GM20431 (cell line): ENCODE data around the gene ANKRD28.

Experiments
- in situ Hi-C: fragments of 300-500 bp; cut with MseI, MboI; formaldehyde crosslinking; loops from one replicate; pipeline ENCODE4 v1.15.0; 2020; ENCODE audit warnings: low sequenced_read_pairs; ENCODE audit not compliant: unreplicated experiment

The ANKRD28 gene

GRCh38 chr3:15646851-15647511, 150.8 kb downstream of the ANKRD28 start:
- in situ Hi-C loops = loop anchor here (25.0 kb wide), 1 partner anchor 165 kb away; no protein-coding TSS in a partner anchor

DNA sequence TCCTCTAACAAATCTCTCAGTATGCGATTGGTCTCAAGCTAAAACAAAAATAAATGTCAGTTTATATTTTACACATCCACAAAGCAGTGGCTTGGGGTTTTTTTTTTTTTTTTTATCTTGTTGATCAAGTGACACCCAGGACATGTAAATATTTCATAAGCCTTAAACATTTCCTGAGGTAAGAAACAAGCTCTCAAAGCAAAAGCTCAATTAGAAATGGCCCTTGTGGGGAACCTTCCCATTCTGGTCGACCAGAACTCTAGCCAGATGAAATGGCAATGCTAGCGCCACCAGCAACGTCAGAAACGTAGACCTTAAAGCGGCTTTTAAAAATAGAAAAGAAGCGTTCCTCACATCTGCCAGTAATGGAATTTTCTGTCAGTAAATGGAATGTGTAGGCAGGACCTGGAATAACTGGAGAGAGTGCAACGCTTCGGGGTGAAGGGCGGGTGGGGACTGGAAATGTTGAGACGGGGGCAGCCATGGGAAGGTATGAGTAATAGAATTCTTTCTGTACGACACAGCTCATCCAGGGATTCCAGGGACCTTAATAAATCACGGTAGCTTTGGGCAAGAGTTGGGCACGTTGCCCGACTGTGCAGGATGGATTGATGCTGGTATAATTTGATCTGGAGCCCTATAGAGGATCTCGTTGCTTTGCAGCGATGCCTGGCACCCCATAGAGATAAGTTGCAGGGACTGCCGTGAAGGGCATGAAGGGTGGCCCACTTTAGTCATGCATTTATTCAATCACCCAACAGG, 151.9 kb downstream of the ANKRD28 start:
- in situ Hi-C loops = loop anchor here (25.0 kb wide), 1 partner anchor 166 kb away; no protein-coding TSS in a partner anchor

GRCh38 chr3:15645246-15645645, 152.5 kb downstream of the ANKRD28 start:
- in situ Hi-C loops = loop anchor here (25.0 kb wide), 1 partner anchor 167 kb away; no protein-coding TSS in a partner anchor

GRCh38 chr3:15638891-15639262, 158.9 kb downstream of the ANKRD28 start:
- in situ Hi-C loops = loop anchor here (25.0 kb wide), 1 partner anchor 173 kb away; no protein-coding TSS in a partner anchor

GRCh38 chr3:15638193-15638890, 159.4 kb downstream of the ANKRD28 start:
- in situ Hi-C loops = loop anchor here (25.0 kb wide), 1 partner anchor 174 kb away; no protein-coding TSS in a partner anchor

- in situ Hi-C loops = loop anchor here (25.0 kb wide), 1 partner anchor 175 kb away; no protein-coding TSS in a partner anchor
Observed at GRCh38 chr3:15637131-15637951, 160.4 kb downstream of the ANKRD28 start.

- in situ Hi-C loops = loop anchor here (25.0 kb wide), 1 partner anchor 176 kb away; no protein-coding TSS in a partner anchor
Observed at GRCh38 chr3:15636028-15636709, 161.6 kb downstream of the ANKRD28 start.

DNA sequence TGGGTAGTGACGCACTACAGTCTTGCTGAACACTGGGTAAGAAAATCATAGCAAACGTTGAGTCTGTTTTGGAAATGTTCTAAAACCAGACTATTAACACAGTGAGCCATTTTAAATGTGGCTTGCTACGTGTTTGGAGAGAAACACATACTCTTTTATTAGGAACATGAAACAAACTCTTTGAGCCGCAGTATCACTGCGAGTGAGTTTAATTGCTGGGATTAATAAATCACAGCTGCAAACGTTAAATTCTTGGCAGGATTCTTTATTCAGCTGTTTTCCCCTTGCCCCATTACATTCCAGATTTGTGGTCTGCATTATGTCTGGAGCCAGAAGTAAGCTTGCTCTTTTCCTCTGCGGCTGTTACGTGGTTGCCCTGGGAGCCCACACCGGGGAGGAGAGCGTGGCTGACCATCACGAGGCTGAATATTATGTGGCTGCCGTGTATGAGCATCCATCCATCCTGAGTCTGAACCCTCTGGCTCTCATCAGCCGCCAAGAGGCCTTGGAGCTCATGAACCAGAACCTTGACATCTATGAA, 162.6 kb downstream of the ANKRD28 start:
- in situ Hi-C loops = loop anchor here (25.0 kb wide), 1 partner anchor 177 kb away; no protein-coding TSS in a partner anchor

DNA sequence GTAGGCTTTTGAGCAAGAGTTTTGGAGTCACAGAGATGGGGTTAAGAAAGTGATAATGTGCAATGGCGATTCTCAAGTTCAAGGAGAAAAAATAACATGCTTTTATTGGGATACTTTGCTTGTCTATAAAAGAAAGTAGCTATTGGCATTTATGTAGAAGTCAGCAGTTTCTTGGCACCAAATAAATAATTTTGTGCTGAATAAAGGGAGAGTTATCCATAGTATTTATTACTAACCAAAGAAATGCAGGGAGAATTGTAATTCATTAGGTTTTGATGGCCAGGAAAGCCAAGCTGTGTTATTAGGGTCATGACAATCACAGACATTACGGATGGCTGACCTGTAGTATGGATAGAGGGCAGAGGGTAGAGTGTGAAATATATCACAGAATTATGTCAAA, 163.1 kb downstream of the ANKRD28 start:
- in situ Hi-C loops = loop anchor here (25.0 kb wide), 1 partner anchor 178 kb away; no protein-coding TSS in a partner anchor

DNA sequence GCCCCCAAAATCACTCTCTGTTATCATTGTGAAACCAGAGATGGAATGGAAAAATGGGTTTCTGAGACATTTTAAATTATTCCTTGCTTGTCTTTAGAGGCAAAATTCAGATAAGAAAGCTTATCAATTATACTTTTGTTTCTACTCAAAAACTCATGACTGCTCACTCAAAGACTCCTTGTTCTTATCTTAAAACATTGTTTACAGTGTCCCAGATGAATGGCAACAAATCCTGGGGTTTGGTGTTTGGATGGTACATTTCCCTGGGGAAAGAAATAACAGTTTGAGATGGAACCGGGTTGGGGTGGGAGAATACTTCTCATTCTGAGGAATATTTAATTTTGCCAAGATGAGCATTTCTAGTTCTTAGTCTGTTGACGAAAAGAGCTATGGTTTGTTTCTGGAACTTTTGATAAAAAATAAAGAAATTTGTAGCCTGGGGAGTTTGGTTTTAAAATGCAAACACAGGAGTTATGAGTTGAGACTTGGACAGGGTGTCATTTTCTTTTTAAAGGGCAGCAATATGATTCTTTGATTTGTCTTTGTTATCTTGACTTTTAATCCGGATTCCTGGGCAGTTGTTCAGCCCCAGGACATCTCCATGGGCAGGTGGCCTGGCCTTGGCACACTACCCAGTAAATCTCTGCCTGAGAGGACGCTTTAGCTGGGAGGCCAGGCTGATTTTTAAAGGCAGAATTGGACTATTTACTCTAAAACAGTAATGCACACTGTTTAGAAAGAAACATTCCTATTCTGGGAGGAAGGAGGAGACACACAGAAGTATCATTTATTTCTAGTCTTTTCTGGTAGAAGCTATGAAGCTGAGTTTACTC, 163.8 kb downstream of the ANKRD28 start:
- in situ Hi-C loops = loop anchor here (25.0 kb wide), 1 partner anchor 178 kb away; no protein-coding TSS in a partner anchor

DNA sequence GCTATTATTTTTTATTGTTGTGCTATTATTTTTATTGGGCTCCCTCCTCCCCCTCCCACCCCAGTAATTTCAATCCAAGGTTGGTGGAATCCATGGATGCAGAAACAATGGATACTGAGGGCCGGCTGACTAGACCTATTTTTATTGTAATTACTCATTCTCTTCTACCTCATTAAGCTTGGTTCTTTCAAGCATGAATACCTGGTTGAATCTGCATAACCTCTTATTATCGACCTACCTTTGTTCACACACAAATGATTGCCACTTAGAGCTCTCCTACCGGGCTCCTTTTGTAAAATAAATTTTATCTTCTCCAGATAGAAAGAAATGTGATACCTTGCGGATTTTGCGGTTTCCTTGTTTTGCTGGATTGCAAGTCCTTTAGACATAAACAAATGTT, 164.6 kb downstream of the ANKRD28 start:
- in situ Hi-C loops = loop anchor here (25.0 kb wide), 1 partner anchor 179 kb away; no protein-coding TSS in a partner anchor

DNA sequence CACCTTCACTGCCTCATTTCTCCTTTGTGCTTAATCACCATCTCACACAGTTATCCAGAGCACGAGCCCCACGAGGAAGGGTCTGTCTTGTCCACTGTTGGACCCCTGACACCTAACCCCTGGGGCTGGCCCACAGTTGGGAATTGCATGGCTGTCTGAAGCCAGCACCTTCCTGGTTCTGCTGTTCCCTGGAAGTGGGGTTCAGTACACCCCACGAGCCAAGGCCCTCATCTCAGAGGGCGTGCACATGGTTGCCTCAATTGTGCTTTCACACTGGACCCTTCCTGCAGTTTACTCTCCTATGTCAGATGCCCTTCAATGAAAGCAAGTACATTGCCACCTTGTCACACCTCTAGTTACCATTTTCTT, 165.6 kb downstream of the ANKRD28 start:
- in situ Hi-C loops = loop anchor here (25.0 kb wide), 1 partner anchor 180 kb away; no protein-coding TSS in a partner anchor

- in situ Hi-C loops = loop anchor here (25.0 kb wide), 1 partner anchor 181 kb away; no protein-coding TSS in a partner anchor
Observed at GRCh38 chr3:15631426-15632211, 166.2 kb downstream of the ANKRD28 start.

DNA sequence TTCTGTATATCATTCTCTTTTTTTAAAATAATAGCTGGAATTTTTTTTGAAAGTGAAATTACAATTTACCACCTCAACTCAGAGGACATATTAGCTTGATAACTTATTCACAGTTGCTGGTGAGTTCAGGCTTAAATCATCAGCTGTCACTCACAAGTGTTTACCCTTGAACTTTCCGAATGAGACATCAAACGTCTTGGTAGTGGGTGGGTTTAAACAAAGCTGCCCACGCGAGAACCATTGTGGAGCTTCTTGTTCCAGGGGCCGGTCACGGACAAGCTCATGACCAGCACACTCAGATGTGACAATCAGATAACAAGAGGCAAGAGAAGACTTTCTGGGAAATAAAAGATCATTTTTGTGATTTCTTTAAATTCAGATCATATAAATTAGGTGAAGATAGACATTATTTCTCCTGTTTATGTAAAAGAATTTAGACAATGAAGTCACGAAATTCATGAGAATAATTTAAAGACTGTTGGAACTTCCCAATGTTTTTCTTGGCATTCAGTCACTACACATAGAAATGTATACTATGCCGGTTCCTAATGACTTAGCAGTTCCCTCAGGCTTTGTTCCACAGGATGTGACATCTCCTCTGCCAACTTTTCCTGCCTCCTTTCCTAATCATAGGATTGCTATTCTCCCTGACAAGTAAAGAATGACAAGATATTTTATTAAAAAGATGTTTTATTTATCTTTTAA, 167.0 kb downstream of the ANKRD28 start:
- in situ Hi-C loops = loop anchor here (25.0 kb wide), 1 partner anchor 182 kb away; no protein-coding TSS in a partner anchor

GRCh38 chr3:15629860-15630597, 167.8 kb downstream of the ANKRD28 start:
- in situ Hi-C loops = loop anchor here (25.0 kb wide), 1 partner anchor 182 kb away; no protein-coding TSS in a partner anchor
